Skeletal muscle cell (primary cell): Measurements from ENCODE around the gene ZC3HAV1.
"Not testable (repeated sequence)": the region's sequence is repeated elsewhere in the genome, so short reads cannot be mapped to it uniquely, and the experiment has no call there.

Source experiments
- DNase-seq: peaks from one replicate; pipeline ENCODE4 v3.0.0-alpha.2; 2010; ENCODE audit warnings: low read depth
- H3K4me3 ChIP-seq: 2 replicates; pipeline ENCODE4 v1.5.1; 2011; ENCODE audit warnings: low read depth, mild to moderate bottlenecking, control low read depth, low read length, moderate library complexity

Gene ZC3HAV1

DNA sequence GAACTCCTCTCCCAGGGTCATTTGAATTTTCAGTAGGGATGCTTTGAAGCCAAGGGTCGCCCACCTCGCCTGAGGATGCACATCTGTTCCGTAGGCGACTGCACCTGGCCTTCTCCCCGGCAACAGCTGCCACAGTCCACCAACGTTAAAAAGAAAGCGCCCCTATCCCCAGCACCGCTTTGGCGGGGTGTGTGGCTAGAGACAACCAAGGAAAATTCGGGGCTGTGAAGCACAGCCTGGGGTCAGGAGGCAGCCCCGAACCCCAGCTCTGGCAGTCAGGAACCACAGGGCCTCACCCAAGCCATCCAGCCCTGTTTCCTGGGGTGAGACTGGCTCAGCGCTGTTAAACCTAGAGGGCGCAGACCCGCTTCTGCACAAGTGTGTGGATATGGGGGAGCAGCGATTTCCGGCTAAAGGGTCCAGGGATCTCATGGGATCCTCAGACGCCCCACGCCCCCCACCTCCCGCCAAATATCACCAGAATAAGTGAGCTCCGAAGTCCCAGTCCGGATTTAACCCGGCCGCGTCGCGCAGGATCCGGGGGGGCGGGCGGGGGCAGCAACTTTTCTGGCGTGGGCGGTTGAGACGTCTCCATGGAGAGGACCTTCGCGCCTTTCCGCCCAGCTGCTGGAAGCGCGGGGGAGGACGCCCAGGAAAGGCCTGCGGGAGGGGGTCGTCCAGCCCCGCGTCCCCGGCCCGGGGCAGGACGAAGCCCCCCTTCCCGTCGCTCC, 74.5 kb downstream of the ZC3HAV1 start:
- peak overlapping the region; percentile 84 for H3K4me3 ChIP-seq
- DNase-seq, result no peak

DNA sequence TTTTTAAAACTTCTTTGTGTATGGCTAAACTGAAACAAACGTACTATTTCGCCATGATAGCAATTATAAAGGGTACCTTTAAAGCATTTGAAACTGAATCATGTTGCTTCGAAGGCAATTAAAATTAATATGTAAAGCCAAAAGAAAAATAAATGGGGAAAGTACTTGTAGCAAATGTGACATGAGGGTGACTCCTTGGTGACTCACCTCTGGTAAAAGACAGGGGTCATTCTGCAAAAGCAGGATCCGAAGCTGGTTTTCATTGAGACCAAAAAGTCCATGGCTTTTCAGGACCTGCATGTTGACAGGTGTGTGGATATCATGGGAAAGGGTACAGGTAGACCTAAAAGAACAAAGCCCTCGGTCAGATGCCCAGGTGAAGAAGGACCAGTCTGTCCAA, 75.2 kb downstream of the ZC3HAV1 start:
- no peak for DNase-seq
- peak overlapping the region; percentile 84 for H3K4me3 ChIP-seq

DNA sequence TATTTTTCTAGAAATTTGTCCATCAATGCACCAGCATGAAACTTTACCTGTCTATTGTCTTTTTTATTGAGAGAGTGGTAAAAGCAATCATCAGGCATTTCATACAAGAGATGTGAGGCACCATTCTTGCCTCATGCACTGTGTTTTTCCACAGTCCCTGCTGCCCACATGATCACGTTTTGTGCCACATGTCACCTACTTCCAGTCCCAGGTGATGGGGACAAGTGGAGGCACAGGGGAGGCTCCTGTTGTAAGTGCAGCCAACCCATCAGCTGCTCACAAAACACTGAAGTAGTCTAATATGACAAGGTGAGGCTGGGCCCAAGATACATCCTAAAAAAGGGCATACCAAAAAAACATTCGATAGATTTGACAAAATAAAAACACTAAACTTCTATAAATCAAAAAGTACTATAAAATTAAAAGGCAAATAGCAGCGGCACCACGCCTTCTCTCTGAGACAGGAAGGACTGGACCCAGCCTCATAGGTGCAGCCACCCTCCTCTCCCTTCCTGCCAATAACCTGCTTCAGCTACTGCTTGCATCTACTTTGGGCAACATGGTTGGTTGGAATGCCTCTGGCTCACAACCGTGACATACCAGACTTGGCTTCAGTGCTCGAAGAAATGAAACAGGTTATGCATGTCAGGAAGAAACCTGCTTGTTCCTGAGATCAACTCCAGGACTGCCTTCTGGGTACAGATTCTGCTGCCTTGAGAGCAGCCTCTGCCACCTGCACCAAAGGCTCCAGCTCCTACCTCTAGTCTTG, 76.0 kb downstream of the ZC3HAV1 start:
- no peak overlapping the region for H3K4me3 ChIP-seq
- no peak for DNase-seq

DNA sequence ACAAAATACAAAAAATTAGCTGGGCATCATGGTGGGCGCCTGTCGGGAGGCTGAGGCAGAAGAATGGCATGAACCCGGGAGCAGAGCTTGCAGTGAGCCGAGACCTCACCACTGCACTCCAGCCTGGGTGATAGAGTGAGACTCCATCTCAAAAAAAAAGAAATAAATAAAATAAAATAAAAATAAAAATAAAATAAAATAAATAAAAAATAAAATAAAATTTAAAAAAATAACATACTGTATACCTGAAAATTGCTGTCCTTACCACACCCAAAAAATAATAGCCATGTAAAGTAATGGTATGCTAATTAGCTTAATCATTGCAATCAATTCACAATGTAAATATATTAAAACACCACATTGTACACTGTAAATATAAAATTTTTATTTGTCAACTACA, 77.0 kb downstream of the ZC3HAV1 start:
- no peak for DNase-seq
- H3K4me3 ChIP-seq, result no peak overlapping the region

DNA sequence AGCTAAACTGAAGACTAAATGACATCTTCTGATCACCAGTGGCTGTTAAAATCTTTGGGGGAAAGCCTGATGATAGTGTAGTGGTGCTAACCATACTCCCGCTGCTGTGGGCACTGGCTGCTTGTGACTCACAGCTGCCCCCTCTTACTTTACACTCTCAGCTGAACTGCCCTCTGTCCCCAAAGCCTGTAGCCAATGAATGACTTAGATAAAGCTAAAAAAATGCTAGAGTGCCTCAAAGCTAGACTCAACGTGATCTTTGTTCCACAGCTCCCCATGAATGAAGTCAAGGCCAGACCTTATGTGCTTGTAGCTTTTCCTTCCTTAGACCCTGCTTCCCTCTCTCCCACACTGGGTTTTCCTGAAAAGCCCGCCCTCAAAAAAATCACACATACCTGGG, 80.2 kb downstream of the ZC3HAV1 start:
- H3K4me3 ChIP-seq, result no peak overlapping the region
- DNase-seq, result no peak

DNA sequence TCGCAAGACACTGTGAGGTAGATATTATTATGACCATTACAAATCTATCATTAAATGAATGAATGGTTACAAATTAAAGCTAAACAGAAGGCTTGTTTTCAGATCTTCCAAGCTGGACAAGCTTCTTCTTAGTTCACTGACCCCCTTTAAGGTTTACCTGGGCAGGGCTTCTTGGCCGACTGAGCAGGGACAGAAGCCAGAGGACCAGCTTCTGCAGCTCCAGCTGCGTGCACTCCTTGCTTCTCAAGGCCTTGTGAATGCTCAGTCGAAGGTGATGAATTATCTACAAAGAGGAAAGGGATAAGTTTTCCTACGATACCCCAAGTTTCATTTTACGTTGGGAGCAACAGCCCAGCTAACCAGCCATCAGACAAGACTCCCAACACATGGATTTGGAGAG, 83.0 kb downstream of the ZC3HAV1 start:
- H3K4me3 ChIP-seq, result no peak overlapping the region
- no peak for DNase-seq

DNA sequence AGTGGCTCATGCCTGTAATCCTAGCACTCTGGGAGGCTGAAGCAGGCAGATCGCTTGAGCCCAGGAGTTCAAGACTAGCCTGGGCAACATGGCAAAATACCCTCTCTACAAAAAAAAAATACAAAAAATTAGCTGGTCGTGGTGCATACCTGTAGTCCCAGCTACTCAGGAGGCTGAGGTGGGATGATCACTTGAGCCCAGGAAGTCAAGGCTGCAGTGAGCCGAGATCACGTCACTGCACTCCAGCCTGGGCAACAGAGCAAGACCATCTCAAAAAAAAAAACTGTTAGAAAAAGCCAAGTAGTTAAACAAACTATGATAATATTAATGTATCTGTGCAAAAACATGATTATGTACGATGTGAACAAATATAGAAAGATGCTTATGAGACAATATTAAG, 83.7 kb downstream of the ZC3HAV1 start:
- not testable (repeated sequence) for DNase-seq, H3K4me3 ChIP-seq

DNA sequence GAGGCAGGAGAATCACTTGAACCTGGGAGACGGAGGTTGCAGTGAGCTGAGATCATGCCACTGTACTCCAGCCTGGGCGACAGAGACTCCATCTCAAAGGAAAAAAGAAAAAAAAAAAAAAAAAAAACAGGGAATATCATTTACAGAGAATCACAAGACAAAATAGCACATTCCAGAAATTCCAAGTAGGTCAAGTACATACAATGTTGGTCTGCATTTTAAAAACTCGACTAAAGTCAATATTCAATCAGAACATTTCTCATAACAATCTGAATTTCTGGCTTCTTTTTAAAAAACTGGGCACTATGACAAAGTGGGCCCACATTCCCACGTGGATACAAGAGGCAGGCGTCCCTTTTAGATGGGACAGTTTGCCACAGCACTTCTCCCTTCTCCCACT, 86.4 kb downstream of the ZC3HAV1 start:
- DNase-seq, result no peak

DNA sequence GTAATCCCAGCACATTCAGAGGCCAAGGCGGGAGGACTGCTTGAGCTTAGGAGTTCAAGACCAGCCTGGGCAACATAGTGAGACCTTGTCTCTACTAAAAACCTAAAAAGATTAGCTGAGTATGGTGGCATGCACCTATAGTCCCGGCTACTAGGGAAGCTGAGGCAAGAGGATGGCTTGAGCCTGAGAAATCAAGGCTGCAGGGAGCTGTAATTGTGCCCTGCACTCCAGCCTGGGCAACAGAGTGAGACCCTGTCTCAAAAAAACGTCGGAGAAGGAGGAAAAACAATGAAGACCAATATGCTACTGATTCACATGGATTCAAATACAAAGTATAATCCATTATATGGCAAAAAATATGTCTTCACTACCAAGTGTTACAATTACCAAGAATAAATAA, 87.2 kb downstream of the ZC3HAV1 start:
- H3K4me3 ChIP-seq, result no peak overlapping the region
- no peak for DNase-seq

More for the DNA sequence above, 86.4 kb downstream of the ZC3HAV1 start:
- no peak overlapping the region for H3K4me3 ChIP-seq

DNA sequence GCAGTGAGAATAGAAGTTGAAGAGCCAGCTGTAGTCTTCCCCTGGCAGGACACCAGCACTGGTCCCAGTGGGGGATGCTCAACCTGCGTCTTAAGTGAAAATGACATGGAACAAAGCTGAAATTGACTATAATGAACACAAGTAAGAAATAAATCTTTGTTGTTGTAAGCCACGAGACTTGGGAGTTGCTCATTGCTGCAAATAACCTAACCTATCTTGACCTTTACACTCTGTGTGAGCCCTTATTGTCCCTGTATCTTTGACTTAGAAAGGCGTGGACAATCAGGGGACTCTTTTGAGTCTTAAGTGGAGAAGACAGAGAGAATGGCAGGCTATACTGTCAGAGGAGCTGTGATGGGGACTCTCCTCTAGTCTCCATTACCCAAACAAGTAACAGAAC, 90.6 kb downstream of the ZC3HAV1 start:
- no peak overlapping the region for H3K4me3 ChIP-seq
- no peak for DNase-seq

DNA sequence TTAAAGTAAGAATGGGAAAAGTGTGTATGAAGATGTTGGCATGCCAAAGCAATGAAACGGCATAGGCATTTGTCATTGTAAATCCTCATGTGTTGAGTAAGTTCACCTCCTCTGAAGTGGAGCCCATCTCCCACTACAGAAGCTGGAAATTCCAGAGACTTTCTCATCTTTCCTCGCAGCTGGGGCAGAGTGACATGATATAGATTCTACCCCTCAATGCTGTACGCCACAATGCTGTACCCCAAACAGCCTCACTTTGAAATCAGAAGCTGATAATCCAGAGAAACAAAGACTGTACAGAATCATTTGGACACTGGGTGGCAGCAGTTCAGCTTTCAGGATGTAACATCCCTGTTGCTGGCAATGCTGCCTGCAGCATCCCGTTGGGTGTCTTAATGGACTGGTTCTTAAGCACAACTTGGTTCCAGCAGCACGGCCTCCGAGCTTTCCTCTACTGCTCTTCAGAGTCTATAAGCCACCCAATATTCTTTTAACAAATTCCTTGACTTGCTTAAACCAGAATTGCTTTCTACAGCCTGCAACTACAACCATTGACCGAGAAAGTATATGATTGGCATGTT, 92.5 kb downstream of the ZC3HAV1 start:
- H3K4me3 ChIP-seq, result no peak overlapping the region
- peak; percentile 25 for DNase-seq

DNA sequence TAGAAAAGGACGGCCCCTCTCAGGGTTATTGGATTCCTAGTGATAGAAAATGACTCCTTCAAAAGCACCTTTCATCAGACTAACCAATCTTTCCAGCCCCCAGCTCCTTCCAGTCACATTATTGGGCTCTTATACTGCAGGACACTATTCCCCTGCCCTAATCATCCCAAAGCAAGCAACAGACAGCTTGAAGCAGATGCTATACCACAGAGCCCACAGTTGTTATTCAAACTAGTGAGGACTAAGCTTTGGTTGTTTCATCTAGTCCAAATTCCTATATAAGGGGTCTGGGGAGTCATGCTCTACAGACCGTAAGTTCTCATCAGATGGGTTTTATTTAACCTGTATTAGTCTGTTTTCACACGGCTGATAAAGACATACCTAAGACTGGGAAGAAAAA, 98.1 kb downstream of the ZC3HAV1 start:
- DNase-seq, result no peak
- no peak overlapping the region for H3K4me3 ChIP-seq

DNA sequence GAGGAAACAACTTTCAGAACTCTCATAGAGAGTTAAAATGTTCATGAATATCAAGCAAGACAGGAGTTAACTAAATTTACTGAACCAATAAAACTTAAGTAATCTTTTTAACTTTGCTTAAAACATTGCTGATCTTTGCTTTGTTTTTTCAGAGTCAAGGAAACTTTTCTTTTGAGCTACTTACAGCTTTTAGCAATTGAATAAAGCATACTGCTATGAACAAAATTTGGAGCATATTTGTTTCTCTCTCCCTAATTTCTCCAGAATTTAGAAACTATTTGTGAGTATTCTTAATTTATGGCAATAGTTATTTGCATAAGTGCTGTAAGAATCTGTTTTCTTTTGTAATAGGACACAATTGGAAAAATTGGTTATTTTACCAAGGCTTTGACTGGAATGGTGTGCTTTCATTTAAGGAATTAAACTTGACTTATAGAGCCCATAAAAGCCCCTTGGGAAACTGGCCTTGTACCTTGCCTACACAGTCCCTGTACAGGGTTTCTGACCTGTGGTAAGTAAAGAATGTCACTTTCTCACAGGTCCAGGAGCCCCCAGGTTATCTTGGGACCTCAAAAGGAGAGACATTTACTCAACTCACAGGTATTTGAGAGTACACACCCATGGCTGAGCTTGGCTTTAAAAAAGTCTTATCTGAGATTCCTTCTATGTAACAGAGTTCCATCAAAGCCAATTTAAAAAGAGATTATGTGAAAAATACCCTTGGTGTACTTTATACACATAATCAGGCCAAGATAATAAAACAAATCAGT, 105.0 kb downstream of the ZC3HAV1 start:
- no peak for DNase-seq
- no peak overlapping the region for H3K4me3 ChIP-seq

DNA sequence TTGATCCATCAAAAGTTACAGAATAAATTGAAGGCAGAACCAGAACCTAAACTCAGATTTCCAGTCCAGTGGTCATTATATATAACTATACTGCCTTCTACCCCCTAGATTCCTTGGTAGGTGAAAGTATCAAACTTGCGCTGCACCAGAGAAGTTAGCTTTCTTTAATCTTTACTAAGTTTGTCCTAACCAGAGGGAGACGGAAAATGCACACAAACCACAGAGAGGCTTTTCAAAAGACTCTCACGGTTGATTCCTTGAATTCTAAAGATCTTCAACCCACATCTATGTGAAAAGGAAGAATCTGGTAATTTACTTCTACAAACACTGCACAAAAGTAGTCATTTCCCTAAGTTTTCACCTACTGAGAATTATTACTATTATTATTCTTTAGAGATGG, 110.1 kb downstream of the ZC3HAV1 start:
- DNase-seq, result no peak
- no peak overlapping the region for H3K4me3 ChIP-seq
